Fibroblast of pulmonary artery (primary cell): Measurements from ENCODE around the gene NTRK1.

Source experiments
- DNase-seq: peaks from one replicate; pipeline ENCODE4 v3.0.0-alpha.2; 2010; ENCODE audit warnings: low read depth
- H3K4me3 ChIP-seq: replicated peaks from 2 replicates; pipeline ENCODE4 v1.5.1; 2011; ENCODE audit warnings: low read depth, mild to moderate bottlenecking, control low read depth, low read length, moderate library complexity
- CTCF ChIP-seq: IDR thresholded peaks from 2 replicates; pipeline ENCODE4 v1.5.1; 2011; ENCODE audit warnings: mild to moderate bottlenecking, control low read depth, low read length, inconsistent platforms; ENCODE audit errors: missing control alignments

Gene NTRK1

GRCh38 chr1:156905651-156906050 is 45.0 kb downstream of the NTRK1 start:
- no peak for TF ChIP-seq CTCF
- DNase-seq: no peak
- no peak overlapping the region for H3K4me3 ChIP-seq

- H3K4me3 ChIP-seq: no peak overlapping the region
- TF ChIP-seq CTCF: no peak
- DNase-seq: no peak
Measured at GRCh38 chr1:156906206-156906906, 45.7 kb downstream of the NTRK1 start.

- no peak overlapping the region for H3K4me3 ChIP-seq
- no peak for DNase-seq
- TF ChIP-seq CTCF: no peak
Measured at GRCh38 chr1:156908541-156908940, 47.9 kb downstream of the NTRK1 start.

- H3K4me3 ChIP-seq: no peak overlapping the region
- no peak for TF ChIP-seq CTCF
- no peak for DNase-seq
Measured at GRCh38 chr1:156908955-156909354, 48.3 kb downstream of the NTRK1 start.

GRCh38 chr1:156909671-156910070 is 49.0 kb downstream of the NTRK1 start:
- TF ChIP-seq CTCF: no peak
- H3K4me3 ChIP-seq: no peak overlapping the region
- no peak for DNase-seq

- TF ChIP-seq CTCF: peak; percentile 70
- peak; percentile 26 for DNase-seq
- no peak overlapping the region for H3K4me3 ChIP-seq
Measured at GRCh38 chr1:156910309-156910782, 49.7 kb downstream of the NTRK1 start.

- no peak overlapping the region for H3K4me3 ChIP-seq
- no peak for DNase-seq
- no peak for TF ChIP-seq CTCF
Measured at GRCh38 chr1:156911577-156912298, 51.1 kb downstream of the NTRK1 start.
